Upper lobe of right lung (tissue), 1 donor: ENCODE results near the gene GALNT12. TPM values are rescaled to one million over a fixed set of nuclear protein-coding genes. Genes with fewer than 3 reads are reported as not detected.

Experiments
- ATAC-seq: fragments of 200-7000 bp; cut with Tn5 transposase; one replicate; pipeline ENCODE4 v1.9.1; 2020; ENCODE audit warnings: mild to moderate bottlenecking, moderate library complexity
- DNase-seq: peaks from one replicate; pipeline ENCODE4 v3.0.0-alpha.2; 2020
- H3K27ac ChIP-seq: fragments of 200-600 bp; one replicate; pipeline ENCODE4 v1.8.0; 2022
- H3K27me3 ChIP-seq: fragments of 200-600 bp; one replicate; pipeline ENCODE4 v1.8.0; 2022; ENCODE audit warnings: mild to moderate bottlenecking
- H3K36me3 ChIP-seq: fragments of 200-600 bp; one replicate; pipeline ENCODE4 v1.8.0; 2022
- H3K4me1 ChIP-seq: fragments of 200-600 bp; one replicate; pipeline ENCODE4 v1.8.0; 2022
- H3K4me3 ChIP-seq: fragments of 200-600 bp; one replicate; pipeline ENCODE4 v1.8.0; 2022; ENCODE audit warnings: mild to moderate bottlenecking
- H3K9me3 ChIP-seq: fragments of 200-600 bp; one replicate; pipeline ENCODE4 v1.8.0; 2022
- intact Hi-C: fragments of 100-400 bp; cut with DNase I; formaldehyde crosslinking; loops from one replicate; pipeline ENCODE4 v1.11.0; 2022
- total RNA-seq: library from RNA; stranded (reverse); fragmentation: NEBNext Ultra II Directional; extraction: Animal tissue kit (Norgen Biotek cat#: 25700); gene quantifications from one replicate; pipeline ENCODE4 v1.2.1, GENCODE V29; 2021
- TF ChIP-seq, protein P1 (sequence below): fragments of 200-600 bp; IDR thresholded peaks from one replicate; pipeline ENCODE4 v1.8.0; 2022; ENCODE audit warnings: antibody characterized with exemption
- donor health status: DM: no; HTN: yes; CAD: no; lungs with severe emphysema.

GALNT12 gene
- total RNA-seq, 1 donor from 2014 or later, result 28.3 TPM

DNA sequence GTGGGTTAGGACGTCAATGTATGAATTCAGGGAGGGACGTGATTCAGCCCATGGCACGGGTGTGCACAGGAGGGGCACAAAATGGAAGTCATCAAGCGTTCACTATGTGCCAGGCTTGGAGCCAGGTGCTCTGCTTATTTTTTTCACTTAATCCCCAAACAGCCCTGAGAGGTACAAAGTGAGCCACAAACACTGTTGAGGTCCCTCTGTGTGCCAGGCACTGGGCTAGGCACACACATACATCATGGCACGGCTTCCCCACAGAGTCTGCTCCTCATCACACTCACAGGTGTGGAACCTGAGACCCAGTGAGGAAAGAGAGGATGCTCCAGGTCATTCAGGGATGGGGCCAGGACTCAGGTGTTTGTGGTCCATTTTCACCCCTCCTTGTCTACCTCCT, 68.1 kb downstream of the GALNT12 start:
- no peak for ATAC-seq
- H3K27ac ChIP-seq, result no peak overlapping the region
- TF ChIP-seq, protein P1, sequence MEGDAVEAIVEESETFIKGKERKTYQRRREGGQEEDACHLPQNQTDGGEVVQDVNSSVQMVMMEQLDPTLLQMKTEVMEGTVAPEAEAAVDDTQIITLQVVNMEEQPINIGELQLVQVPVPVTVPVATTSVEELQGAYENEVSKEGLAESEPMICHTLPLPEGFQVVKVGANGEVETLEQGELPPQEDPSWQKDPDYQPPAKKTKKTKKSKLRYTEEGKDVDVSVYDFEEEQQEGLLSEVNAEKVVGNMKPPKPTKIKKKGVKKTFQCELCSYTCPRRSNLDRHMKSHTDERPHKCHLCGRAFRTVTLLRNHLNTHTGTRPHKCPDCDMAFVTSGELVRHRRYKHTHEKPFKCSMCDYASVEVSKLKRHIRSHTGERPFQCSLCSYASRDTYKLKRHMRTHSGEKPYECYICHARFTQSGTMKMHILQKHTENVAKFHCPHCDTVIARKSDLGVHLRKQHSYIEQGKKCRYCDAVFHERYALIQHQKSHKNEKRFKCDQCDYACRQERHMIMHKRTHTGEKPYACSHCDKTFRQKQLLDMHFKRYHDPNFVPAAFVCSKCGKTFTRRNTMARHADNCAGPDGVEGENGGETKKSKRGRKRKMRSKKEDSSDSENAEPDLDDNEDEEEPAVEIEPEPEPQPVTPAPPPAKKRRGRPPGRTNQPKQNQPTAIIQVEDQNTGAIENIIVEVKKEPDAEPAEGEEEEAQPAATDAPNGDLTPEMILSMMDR, result no peak
- DNase-seq, result no peak
- no peaks in the 10 kb centered on the region for H3K27me3 ChIP-seq
- intact Hi-C loops, result no loop called here
- H3K36me3 ChIP-seq, result no peaks in the 10 kb centered on the region
- no peaks in the 10 kb centered on the region for H3K9me3 ChIP-seq
- H3K4me1 ChIP-seq, result peaks cover 4% of the 10 kb centered on the region
- H3K4me3 ChIP-seq, result no peak overlapping the region

DNA sequence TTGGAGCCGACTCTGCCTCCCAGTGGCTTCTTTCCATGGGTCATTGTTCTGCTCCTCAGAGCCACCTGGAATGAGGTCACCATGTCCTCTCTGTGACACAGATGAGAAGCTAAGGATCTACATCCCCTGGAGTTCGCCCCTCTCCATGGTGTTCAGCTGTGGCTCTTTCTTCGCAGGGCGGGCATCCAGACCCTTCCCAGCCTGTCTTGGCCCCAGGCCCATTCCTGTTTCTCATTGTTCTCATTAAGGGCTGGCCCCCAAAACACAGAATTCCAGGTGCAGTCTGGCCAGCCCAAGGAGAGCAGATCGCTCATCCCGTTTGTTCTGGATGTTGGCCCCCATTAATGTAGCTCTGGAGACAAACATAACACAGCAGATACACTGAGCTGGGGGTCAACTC, 69.8 kb downstream of the GALNT12 start:
- no peaks in the 10 kb centered on the region for H3K9me3 ChIP-seq
- no peak overlapping the region for H3K4me3 ChIP-seq
- H3K27me3 ChIP-seq, result no peaks in the 10 kb centered on the region
- H3K27ac ChIP-seq, result no peak overlapping the region
- ATAC-seq (no peak), DNase-seq (no peak)
- TF ChIP-seq, protein P1, result no peak
- peaks cover 4% of the 10 kb centered on the region for H3K4me1 ChIP-seq
- intact Hi-C loops, result no loop called here
- H3K36me3 ChIP-seq, result no peaks in the 10 kb centered on the region

DNA sequence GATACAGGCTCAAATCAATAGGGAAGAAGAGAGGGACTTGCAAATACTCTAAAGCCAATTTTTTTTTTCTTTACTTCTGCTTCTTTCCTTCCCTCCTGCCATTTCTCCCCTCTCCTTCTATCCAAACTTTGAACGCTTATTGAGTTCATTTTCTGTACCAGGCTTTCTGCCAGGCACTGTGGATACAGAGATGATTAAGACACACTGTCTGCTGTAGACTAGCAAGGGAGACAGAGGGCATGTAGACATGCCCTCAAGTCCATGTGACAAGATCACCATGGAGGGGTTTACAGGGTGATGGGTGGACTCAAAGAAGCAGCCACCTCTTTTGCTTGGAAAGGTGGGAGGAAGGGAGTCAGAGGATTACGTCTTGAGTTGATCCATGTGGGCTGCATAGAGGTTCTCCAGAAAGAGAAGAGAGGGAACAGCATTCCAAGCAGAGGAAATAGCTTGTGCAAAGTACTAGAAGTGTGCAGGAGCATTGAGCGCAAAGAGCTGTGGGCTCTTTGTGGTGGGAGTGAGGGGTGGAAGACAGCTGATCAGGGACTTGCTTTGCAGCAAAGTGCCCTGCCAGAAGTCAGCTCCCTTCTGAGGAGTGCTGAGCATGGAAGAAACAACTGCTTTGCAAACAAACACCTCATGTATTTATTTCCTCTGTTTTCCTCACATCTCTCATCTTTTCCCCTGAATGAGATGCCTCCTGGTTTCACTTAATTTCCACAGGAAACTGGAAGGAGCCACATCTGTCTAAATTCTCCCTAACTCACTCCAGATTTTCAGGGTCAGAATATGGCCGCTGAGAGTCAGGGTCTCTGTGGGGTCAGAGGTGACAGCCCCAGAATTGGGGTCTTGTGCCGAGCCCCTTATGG, 71.9 kb downstream of the GALNT12 start:
- Histone ChIP-seq H3K9me3 (no peaks in the 10 kb centered on the region), H3K36me3 (no peaks in the 10 kb centered on the region), H3K27me3 (no peaks in the 10 kb centered on the region), H3K27ac (no peak overlapping the region), H3K4me3 (no peak overlapping the region), H3K4me1 (peaks cover 7% of the 10 kb centered on the region)
- no peak for DNase-seq
- TF ChIP-seq, protein P1, result no peak
- ATAC-seq, result no peak
- intact Hi-C loops, result no loop called here

DNA sequence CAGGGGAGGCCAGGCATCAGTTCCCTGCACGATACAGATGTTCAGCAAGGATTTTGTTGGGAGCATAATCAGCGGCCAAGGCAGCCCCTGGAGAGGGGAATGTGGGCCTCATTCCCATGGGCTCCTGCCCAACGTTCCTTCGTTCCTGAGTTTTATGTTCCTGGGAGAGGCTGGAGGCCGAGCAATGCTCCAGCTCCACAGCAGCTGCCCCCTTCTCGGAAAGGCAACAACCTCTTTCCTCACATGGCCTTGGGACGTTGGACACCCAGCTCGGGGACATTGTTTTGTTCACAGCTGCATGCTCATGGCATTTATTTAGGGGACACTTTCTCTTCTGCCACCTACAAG, 72.5 kb downstream of the GALNT12 start:
- no peak overlapping the region for H3K27ac ChIP-seq
- TF ChIP-seq, protein P1, result no peak
- no peak for DNase-seq
- no peak for ATAC-seq
- H3K4me1 ChIP-seq, result peaks cover 7% of the 10 kb centered on the region
- intact Hi-C loops, result no loop called here
- H3K4me3 ChIP-seq, result no peak overlapping the region
- no peaks in the 10 kb centered on the region for H3K9me3 ChIP-seq
- no peaks in the 10 kb centered on the region for H3K36me3 ChIP-seq
- no peaks in the 10 kb centered on the region for H3K27me3 ChIP-seq

DNA sequence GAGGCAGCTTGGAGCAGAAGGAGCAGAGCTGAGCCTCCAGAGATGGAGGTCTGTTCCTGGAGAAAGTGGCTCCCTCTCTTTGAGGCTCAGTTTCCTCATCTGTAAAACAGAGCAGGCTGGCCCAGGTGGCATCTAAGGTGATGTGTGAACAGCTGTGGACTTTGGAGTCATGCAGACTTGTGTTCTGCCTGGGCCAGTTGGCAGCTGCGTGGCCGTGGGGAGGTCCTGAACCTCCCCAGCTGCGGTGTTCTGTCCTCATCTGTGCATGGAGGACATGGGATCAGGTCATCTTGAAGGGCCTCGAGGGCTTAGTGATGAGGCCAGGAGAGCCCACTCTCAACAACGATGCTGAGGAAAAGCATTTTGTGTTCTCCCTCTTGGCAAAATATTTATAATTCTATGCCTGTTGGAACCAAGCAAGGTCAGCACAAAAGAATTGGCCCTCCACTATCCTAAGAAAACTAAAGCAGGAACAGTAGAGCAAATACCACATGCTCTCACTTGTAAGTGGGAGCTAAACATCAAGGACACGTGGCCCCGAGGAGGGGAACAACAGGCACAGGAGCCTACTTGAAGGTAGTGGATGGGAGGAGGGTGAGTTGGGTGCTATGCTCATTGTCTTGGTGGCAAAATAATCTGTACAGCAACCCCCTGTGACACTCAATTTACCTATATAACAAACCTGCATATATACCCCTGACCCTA, 73.0 kb downstream of the GALNT12 start:
- ATAC-seq, result peak; percentile 20
- Histone ChIP-seq H3K4me1 (peaks cover 10% of the 10 kb centered on the region), H3K4me3 (no peak overlapping the region), H3K27ac (no peak overlapping the region), H3K27me3 (no peaks in the 10 kb centered on the region), H3K36me3 (no peaks in the 10 kb centered on the region), H3K9me3 (no peaks in the 10 kb centered on the region)
- no peak for DNase-seq
- TF ChIP-seq, protein P1, result no peak
- intact Hi-C loops, result no loop called here
